Hepatocyte (in vitro differentiated cells): ENCODE measurements around the gene KIF13A.

ENCODE experiments used
- EZH2 ChIP-seq: fragments of 200-600 bp; sonication (generic); IDR thresholded peaks from 2 replicates; pipeline ENCODE4 v1.6.1; 2016; ENCODE audit warnings: antibody characterized with exemption, mild to moderate bottlenecking, borderline replicate concordance
- EZH2phosphoT487 ChIP-seq: fragments of 200-600 bp; sonication (generic); IDR thresholded peaks from one replicate; pipeline ENCODE4 v1.6.1; 2018; ENCODE audit warnings: antibody characterized with exemption, mild to moderate bottlenecking, low read depth, moderate library complexity; ENCODE audit not compliant: unreplicated experiment, severe bottlenecking
- TF ChIP-seq, protein P1 (sequence below): fragments of 200-600 bp; sonication (generic); IDR thresholded peaks from 2 replicates; pipeline ENCODE4 v1.5.1; 2016; ENCODE audit warnings: antibody characterized with exemption, mild to moderate bottlenecking; ENCODE audit not compliant: poor library complexity

DNA sequence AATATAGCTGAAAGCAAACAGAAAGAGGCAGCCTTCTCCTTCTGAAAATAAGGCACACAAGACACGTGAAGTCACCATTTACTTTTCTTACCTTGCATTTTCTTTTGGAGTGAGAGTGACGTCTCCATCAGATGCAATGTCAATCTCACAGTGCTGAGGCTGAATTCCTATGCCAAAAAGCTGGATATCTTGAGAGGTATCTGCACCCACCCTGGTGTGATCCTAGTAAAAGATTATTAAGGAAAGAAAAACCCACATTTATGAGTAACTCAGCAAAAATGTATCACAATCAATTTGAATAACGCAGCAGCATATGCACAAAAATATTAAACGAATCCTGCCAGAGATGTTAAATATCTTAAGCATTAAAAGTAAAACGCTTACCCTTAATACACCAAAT is 159.3 kb downstream of the KIF13A start:
- TF ChIP-seq, protein P1, sequence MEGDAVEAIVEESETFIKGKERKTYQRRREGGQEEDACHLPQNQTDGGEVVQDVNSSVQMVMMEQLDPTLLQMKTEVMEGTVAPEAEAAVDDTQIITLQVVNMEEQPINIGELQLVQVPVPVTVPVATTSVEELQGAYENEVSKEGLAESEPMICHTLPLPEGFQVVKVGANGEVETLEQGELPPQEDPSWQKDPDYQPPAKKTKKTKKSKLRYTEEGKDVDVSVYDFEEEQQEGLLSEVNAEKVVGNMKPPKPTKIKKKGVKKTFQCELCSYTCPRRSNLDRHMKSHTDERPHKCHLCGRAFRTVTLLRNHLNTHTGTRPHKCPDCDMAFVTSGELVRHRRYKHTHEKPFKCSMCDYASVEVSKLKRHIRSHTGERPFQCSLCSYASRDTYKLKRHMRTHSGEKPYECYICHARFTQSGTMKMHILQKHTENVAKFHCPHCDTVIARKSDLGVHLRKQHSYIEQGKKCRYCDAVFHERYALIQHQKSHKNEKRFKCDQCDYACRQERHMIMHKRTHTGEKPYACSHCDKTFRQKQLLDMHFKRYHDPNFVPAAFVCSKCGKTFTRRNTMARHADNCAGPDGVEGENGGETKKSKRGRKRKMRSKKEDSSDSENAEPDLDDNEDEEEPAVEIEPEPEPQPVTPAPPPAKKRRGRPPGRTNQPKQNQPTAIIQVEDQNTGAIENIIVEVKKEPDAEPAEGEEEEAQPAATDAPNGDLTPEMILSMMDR = no peak
- TF ChIP-seq EZH2phosphoT487 (no peak), EZH2 (no peak)
